Skeletal muscle satellite cell (primary cell): ENCODE data around the gene TEC.

Experiments
- H3K27me3 ChIP-seq: 2 replicates; pipeline ENCODE4 v1.7.0; 2013; ENCODE audit warnings: low read length; ENCODE audit not compliant: control insufficient read depth, insufficient read depth
- H3K36me3 ChIP-seq: 2 replicates; pipeline ENCODE4 v1.7.0; 2013; ENCODE audit warnings: mild to moderate bottlenecking, control low read depth, low read length; ENCODE audit not compliant: insufficient read depth
- H3K4me1 ChIP-seq: 2 replicates; pipeline ENCODE4 v1.7.0; 2013; ENCODE audit warnings: low read length; ENCODE audit not compliant: control insufficient read depth, insufficient read depth
- H3K4me2 ChIP-seq: 2 replicates; pipeline ENCODE4 v1.7.0; 2013; ENCODE audit warnings: mild to moderate bottlenecking, low read length
- H3K4me3 ChIP-seq: 2 replicates; pipeline ENCODE4 v1.7.0; 2013; ENCODE audit warnings: low read length
- H3K9ac ChIP-seq: 2 replicates; pipeline ENCODE4 v1.7.0; 2013; ENCODE audit warnings: mild to moderate bottlenecking, low read depth, low read length, moderate library complexity
- H3K9me3 ChIP-seq: replicated peaks from 2 replicates; pipeline ENCODE4 v1.7.0; 2013; ENCODE audit warnings: mild to moderate bottlenecking, control low read depth, low read length

TEC gene

DNA sequence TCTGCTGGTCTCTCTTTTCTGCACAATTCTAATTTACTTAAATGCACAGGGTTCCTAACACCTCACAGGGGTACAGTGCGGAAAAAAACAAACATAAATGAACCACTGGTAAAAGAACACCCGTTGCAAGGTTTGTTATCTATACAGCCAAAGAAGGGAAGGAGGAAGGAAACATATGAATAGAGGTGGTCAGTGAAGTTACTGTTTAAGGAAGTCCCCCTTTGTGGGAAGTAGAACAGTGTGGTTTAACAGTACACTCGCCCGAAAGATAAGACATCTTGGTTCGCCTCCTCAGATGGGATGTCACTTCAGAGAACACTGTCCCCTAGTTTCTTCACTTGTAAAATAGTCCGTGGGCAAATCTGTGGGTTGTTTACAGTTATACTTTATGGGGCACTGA is 57.5 kb downstream of the TEC start:
- no peaks in the 10 kb centered on the region for H3K4me1 ChIP-seq
- H3K9me3 ChIP-seq = no peaks in the 10 kb centered on the region
- H3K27me3 ChIP-seq = peaks cover 6% of the 10 kb centered on the region
- no peak overlapping the region for H3K9ac ChIP-seq
- no peak overlapping the region for H3K4me2 ChIP-seq
- H3K4me3 ChIP-seq = no peak overlapping the region
- no peaks in the 10 kb centered on the region for H3K36me3 ChIP-seq

DNA sequence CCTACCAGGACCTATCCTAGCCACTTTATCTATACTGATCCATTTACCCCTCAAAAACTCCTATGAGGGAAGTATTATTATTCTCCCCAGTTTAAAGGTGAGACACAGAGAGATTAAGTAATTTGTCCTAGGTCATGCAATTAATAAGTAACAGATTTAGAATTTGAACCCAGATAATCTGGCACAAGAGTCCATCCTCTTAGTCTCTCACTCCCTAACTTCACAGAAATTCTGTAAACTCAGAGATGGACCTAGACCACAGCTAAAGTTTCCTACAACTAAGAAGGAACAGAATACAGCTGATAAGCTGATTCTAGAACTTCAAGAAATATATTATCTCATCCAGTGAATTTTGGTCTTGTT is 58.7 kb downstream of the TEC start:
- Histone ChIP-seq H3K9me3 (no peaks in the 10 kb centered on the region), H3K4me1 (no peaks in the 10 kb centered on the region), H3K4me2 (no peak overlapping the region), H3K9ac (no peak overlapping the region), H3K4me3 (no peak overlapping the region), H3K36me3 (no peaks in the 10 kb centered on the region), H3K27me3 (peaks cover 6% of the 10 kb centered on the region)

GRCh38 chr4:48205626-48206025 is 64.0 kb downstream of the TEC start:
- H3K4me1 ChIP-seq = no peaks in the 10 kb centered on the region
- no peak overlapping the region for H3K4me3 ChIP-seq
- H3K36me3 ChIP-seq = no peaks in the 10 kb centered on the region
- no peaks in the 10 kb centered on the region for H3K9me3 ChIP-seq
- H3K27me3 ChIP-seq = peaks cover 13% of the 10 kb centered on the region
- no peak overlapping the region for H3K9ac ChIP-seq
- H3K4me2 ChIP-seq = no peak overlapping the region

GRCh38 chr4:48205107-48205506 is 64.5 kb downstream of the TEC start:
- Histone ChIP-seq H3K4me1 (no peaks in the 10 kb centered on the region), H3K4me2 (no peak overlapping the region), H3K27me3 (peaks cover 13% of the 10 kb centered on the region), H3K36me3 (no peaks in the 10 kb centered on the region), H3K9ac (no peak overlapping the region), H3K9me3 (no peaks in the 10 kb centered on the region), H3K4me3 (no peak overlapping the region)

DNA sequence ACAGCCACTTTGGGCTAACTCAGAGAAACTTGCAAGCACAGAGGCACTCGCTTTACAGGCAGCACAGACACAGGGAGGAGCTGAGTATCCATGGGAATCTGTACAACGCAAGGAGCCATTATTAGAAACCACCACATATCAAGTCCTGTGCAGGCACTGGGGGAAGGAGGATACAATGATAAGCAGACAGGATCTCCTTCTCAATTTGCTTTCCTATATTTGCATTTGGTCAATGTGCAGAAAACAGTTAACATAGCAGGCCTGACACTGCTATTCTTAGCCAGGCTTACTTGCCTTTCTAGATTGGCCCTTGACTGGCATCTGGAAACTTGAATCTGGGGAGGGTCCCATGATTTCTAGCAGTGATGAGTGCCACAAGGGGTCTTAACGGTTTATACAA is 65.8 kb downstream of the TEC start:
- H3K9me3 ChIP-seq = no peaks in the 10 kb centered on the region
- no peak overlapping the region for H3K4me2 ChIP-seq
- no peaks in the 10 kb centered on the region for H3K4me1 ChIP-seq
- no peak overlapping the region for H3K4me3 ChIP-seq
- H3K27me3 ChIP-seq = peaks cover 13% of the 10 kb centered on the region
- no peak overlapping the region for H3K9ac ChIP-seq
- no peaks in the 10 kb centered on the region for H3K36me3 ChIP-seq

- no peaks in the 10 kb centered on the region for H3K36me3 ChIP-seq
- H3K9me3 ChIP-seq = no peaks in the 10 kb centered on the region
- peaks cover 9% of the 10 kb centered on the region for H3K4me1 ChIP-seq
- no peak overlapping the region for H3K4me3 ChIP-seq
- peaks cover 7% of the 10 kb centered on the region for H3K27me3 ChIP-seq
- no peak overlapping the region for H3K4me2 ChIP-seq
- no peak overlapping the region for H3K9ac ChIP-seq
Measured at GRCh38 chr4:48197643-48198237, 71.9 kb downstream of the TEC start.

GRCh38 chr4:48196758-48197504 is 72.7 kb downstream of the TEC start:
- Histone ChIP-seq H3K36me3 (no peaks in the 10 kb centered on the region), H3K4me1 (peaks cover 9% of the 10 kb centered on the region), H3K9me3 (no peaks in the 10 kb centered on the region), H3K4me2 (no peak overlapping the region), H3K4me3 (no peak overlapping the region), H3K9ac (no peak overlapping the region), H3K27me3 (peaks cover 7% of the 10 kb centered on the region)

- Histone ChIP-seq H3K9me3 (no peaks in the 10 kb centered on the region), H3K4me3 (no peak overlapping the region), H3K9ac (no peak overlapping the region), H3K36me3 (no peaks in the 10 kb centered on the region), H3K4me1 (peaks cover 9% of the 10 kb centered on the region), H3K27me3 (peaks cover 2% of the 10 kb centered on the region), H3K4me2 (no peak overlapping the region)
Measured at GRCh38 chr4:48195853-48196252, 73.8 kb downstream of the TEC start.

DNA sequence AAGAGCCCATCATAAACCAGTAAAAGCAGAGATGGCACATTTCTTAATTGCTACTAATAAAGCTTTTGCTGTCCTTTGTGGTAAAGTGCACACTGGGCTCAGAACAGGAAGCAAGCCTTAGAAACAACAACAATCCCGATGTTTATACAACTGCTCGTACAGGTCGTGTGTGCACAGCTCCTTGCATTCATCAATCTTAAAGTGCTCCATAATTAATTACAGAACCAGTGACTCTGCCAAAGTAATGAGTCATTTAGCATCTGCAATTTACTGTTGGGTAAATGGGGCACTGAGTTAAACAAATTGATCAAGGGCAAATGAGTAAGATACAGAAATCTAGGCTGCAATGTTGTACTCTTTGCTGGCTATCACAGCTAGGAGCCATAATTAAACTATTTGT is 74.3 kb downstream of the TEC start:
- H3K9ac ChIP-seq = no peak overlapping the region
- no peak overlapping the region for H3K4me3 ChIP-seq
- no peaks in the 10 kb centered on the region for H3K9me3 ChIP-seq
- H3K36me3 ChIP-seq = no peaks in the 10 kb centered on the region
- peaks cover 9% of the 10 kb centered on the region for H3K4me1 ChIP-seq
- H3K27me3 ChIP-seq = no peaks in the 10 kb centered on the region
- H3K4me2 ChIP-seq = no peak overlapping the region

DNA sequence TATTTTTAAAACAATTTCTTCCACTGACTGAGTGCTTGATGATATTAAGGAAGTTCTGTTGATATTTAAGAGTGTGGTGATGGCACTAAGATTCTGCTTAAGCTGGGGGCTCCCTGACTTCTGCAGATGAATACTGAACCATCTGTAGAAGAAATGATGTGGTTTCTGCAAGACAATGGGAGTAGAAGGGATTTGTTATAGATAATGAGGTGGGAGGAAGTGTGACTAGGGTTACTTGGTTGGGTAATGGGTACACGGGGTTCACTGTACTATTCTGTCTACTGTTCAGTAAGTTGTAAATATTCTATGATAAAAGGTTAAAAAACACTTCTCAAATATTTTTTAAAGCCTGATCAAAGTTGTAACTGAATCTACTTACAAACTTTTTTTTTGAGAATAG is 74.7 kb downstream of the TEC start:
- no peaks in the 10 kb centered on the region for H3K36me3 ChIP-seq
- no peak overlapping the region for H3K9ac ChIP-seq
- H3K27me3 ChIP-seq = no peaks in the 10 kb centered on the region
- no peaks in the 10 kb centered on the region for H3K9me3 ChIP-seq
- H3K4me1 ChIP-seq = peaks cover 9% of the 10 kb centered on the region
- no peak overlapping the region for H3K4me3 ChIP-seq
- H3K4me2 ChIP-seq = no peak overlapping the region

GRCh38 chr4:48193921-48194468 is 75.6 kb downstream of the TEC start:
- Histone ChIP-seq H3K4me2 (no peak overlapping the region), H3K4me1 (peaks cover 9% of the 10 kb centered on the region), H3K36me3 (no peaks in the 10 kb centered on the region), H3K9ac (no peak overlapping the region), H3K9me3 (no peaks in the 10 kb centered on the region), H3K27me3 (no peaks in the 10 kb centered on the region), H3K4me3 (no peak overlapping the region)
